Tibial artery (tissue), 4 donors: ENCODE data around the gene MDN1.

ENCODE experiments used
- DNase-seq, 2 donors: peaks; one replicate each; pipeline ENCODE4 v3.0.0-alpha.2; 2019
- H3K27ac ChIP-seq, 2 donors: fragments of 200-600 bp; sonication (generic) in 1 of 2; 1 replicate in 1 of 2; 2 replicates in 1 of 2; pipeline ENCODE4 v1.5.1; 2018 to 2019; ENCODE audit warnings: mild to moderate bottlenecking in 1 of 2
- H3K27me3 ChIP-seq, 2 donors: fragments of 200-600 bp; sonication (generic) in 1 of 2; one replicate each; pipeline versions ENCODE4 v1.5.1 to v1.6.0; 2016 to 2019
- H3K36me3 ChIP-seq, 3 donors: fragments of 200-600 bp; sonication (generic) in 2 of 3; one replicate each; pipeline ENCODE4 v1.5.1; 2016 to 2019; ENCODE audit warnings: mild to moderate bottlenecking in 2 of 3
- H3K4me1 ChIP-seq, 4 donors: fragments of 200-600 bp; sonication (generic) in 2 of 4; 1 replicate in 3 of 4; 2 replicates in 1 of 4; pipeline ENCODE4 v1.5.1; 2016 to 2019
- H3K4me3 ChIP-seq, 2 donors: fragments of 200-600 bp; sonication (generic) in 1 of 2; 1 replicate in 1 of 2; 2 replicates in 1 of 2; pipeline ENCODE4 v1.5.1; 2018 to 2019; ENCODE audit warnings: mild to moderate bottlenecking in 2 of 2
- H3K9me3 ChIP-seq, 3 donors: fragments of 200-600 bp; sonication (generic) in 1 of 3; one replicate each; pipeline ENCODE4 v1.5.1; 2016 to 2019
- intact Hi-C: fragments of 100-400 bp; cut with DNase I; formaldehyde crosslinking; loops from one replicate; pipeline ENCODE4 v1.15.0; 2023; ENCODE audit warnings: low total_unique reads
- TF ChIP-seq, protein P1 (sequence below), 2 experiments: fragments of 200-600 bp in 1 of 2; fragments of 450-650 bp in 1 of 2; IDR thresholded peaks; one replicate each; pipeline ENCODE4 v1.5.1; 2017 to 2019; ENCODE audit warnings: antibody characterized with exemption in 2 of 2, mild to moderate bottlenecking in 1 of 2, moderate library complexity in 1 of 2

The MDN1 gene

DNA sequence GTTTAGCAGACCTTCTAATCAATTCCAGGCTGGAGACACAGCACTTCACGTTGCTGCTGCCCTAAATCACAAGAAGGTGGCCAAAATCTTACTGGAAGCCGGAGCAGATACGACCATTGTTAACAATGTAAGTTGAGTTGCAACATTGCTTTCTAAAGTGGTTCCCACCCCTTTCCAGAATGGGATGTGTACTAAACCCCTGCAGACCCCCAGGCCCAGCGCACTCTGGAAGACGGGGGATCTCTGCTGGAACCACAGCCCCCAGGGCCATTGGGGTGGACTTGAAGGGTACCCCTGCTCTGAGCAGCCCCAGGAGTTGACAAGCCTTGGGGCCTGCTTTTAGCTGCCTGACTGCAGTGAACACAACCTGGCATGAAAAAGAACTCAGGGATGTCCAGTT is 203.1 kb downstream of the MDN1 start:
- Histone ChIP-seq H3K9me3 (no peaks in the 10 kb centered on the region), H3K27me3 (no peaks in the 10 kb centered on the region), H3K27ac (no peak overlapping the region), H3K4me3 (no peak overlapping the region), H3K36me3 (peaks cover 5 to 55% (median 5%) of the 10 kb centered on the region in 3 donors), H3K4me1 (no peaks in the 10 kb centered on the region)
- intact Hi-C loops: no loop called here
- TF ChIP-seq, protein P1, sequence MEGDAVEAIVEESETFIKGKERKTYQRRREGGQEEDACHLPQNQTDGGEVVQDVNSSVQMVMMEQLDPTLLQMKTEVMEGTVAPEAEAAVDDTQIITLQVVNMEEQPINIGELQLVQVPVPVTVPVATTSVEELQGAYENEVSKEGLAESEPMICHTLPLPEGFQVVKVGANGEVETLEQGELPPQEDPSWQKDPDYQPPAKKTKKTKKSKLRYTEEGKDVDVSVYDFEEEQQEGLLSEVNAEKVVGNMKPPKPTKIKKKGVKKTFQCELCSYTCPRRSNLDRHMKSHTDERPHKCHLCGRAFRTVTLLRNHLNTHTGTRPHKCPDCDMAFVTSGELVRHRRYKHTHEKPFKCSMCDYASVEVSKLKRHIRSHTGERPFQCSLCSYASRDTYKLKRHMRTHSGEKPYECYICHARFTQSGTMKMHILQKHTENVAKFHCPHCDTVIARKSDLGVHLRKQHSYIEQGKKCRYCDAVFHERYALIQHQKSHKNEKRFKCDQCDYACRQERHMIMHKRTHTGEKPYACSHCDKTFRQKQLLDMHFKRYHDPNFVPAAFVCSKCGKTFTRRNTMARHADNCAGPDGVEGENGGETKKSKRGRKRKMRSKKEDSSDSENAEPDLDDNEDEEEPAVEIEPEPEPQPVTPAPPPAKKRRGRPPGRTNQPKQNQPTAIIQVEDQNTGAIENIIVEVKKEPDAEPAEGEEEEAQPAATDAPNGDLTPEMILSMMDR (IDR thresholded peaks at IDR 0.05): no peak
- no peak for DNase-seq

DNA sequence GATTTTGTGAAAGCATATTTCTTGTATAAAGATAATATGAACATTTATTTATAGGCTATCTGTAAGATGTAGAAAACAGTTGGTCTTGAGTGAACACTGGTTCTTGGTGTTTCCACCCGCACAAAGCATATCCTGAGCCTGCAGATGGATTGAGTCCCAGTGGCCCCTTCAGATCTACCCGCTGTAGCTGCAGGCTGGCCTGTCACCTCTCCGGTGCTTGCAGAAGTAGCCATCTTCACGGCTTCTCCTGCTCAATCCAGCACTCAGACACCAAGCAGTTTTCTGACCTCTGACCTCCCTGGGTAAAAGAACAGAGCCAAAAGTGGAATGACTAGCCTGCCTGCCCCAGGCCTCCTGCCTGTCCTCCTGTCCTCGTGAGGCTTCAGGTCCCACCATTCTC is 203.7 kb downstream of the MDN1 start:
- H3K4me3 ChIP-seq: no peak overlapping the region
- intact Hi-C loops: no loop called here
- TF ChIP-seq, protein P1 (IDR thresholded peaks at IDR 0.05): no peak
- no peaks in the 10 kb centered on the region for H3K27me3 ChIP-seq
- no peaks in the 10 kb centered on the region for H3K4me1 ChIP-seq
- no peaks in the 10 kb centered on the region for H3K9me3 ChIP-seq
- H3K27ac ChIP-seq: no peak overlapping the region
- no peak for DNase-seq
- H3K36me3 ChIP-seq: peaks cover 3 to 48% (median 5%) of the 10 kb centered on the region in 3 donors

GRCh38 chr6:89613790-89614189 is 205.8 kb downstream of the MDN1 start:
- no peaks in the 10 kb centered on the region for H3K4me1 ChIP-seq
- H3K4me3 ChIP-seq: no peak overlapping the region
- no peaks in the 10 kb centered on the region for H3K27me3 ChIP-seq
- TF ChIP-seq, protein P1 (IDR thresholded peaks at IDR 0.05): no peak
- intact Hi-C loops: no loop called here
- H3K9me3 ChIP-seq: no peaks in the 10 kb centered on the region
- H3K36me3 ChIP-seq: peaks cover 3 to 40% (median 5%) of the 10 kb centered on the region in 3 donors
- no peak overlapping the region for H3K27ac ChIP-seq
- no peak for DNase-seq

GRCh38 chr6:89612121-89612520 is 207.5 kb downstream of the MDN1 start:
- Histone ChIP-seq H3K27ac (no peak overlapping the region), H3K27me3 (no peaks in the 10 kb centered on the region), H3K9me3 (no peaks in the 10 kb centered on the region), H3K4me1 (no peaks in the 10 kb centered on the region), H3K36me3 (peaks cover 0 to 26% (median 5%) of the 10 kb centered on the region in 3 donors), H3K4me3 (no peak overlapping the region)
- TF ChIP-seq, protein P1 (IDR thresholded peaks at IDR 0.05): no peak
- no peak for DNase-seq
- intact Hi-C loops: no loop called here

- H3K27me3 ChIP-seq: no peaks in the 10 kb centered on the region
- TF ChIP-seq, protein P1 (IDR thresholded peaks at IDR 0.05): no peak
- no peak for DNase-seq
- no peaks in the 10 kb centered on the region for H3K9me3 ChIP-seq
- H3K36me3 ChIP-seq: peaks cover 0 to 21% (median 5%) of the 10 kb centered on the region in 3 donors
- H3K27ac ChIP-seq: no peak overlapping the region
- H3K4me3 ChIP-seq: no peak overlapping the region
- H3K4me1 ChIP-seq: no peaks in the 10 kb centered on the region
- intact Hi-C loops: no loop called here
Measured at GRCh38 chr6:89611666-89612065, 207.9 kb downstream of the MDN1 start.

- Histone ChIP-seq H3K4me1 (no peaks in the 10 kb centered on the region), H3K4me3 (no peak overlapping the region), H3K27me3 (no peaks in the 10 kb centered on the region), H3K36me3 (peaks cover under 1 to 26% (median 4%) of the 10 kb centered on the region in 3 donors), H3K27ac (no peak overlapping the region), H3K9me3 (no peaks in the 10 kb centered on the region)
- TF ChIP-seq, protein P1 (IDR thresholded peaks at IDR 0.05): peak; percentile 74 to 75
- peak; percentile 74 to 78 for DNase-seq
- intact Hi-C loops: loop anchor here (1.0 kb wide), 1 partner anchor 177 kb away; the partner anchor contains the start of gene ANKRD6
Measured at GRCh38 chr6:89610149-89610642, 209.4 kb downstream of the MDN1 start.
